Aorta (tissue), 5 donors: Measurements from ENCODE around the gene C3orf22. TPM values are rescaled to one million over a fixed set of nuclear protein-coding genes. Genes with fewer than 3 reads are reported as not detected.
"Not testable (repeated sequence)": the region's sequence is repeated elsewhere in the genome, so short reads cannot be mapped to it uniquely, and the experiment has no call there.

Experiments used
- ATAC-seq: fragments of 200-7000 bp; cut with Tn5 transposase; one replicate; pipeline ENCODE4 v1.9.1; 2022; ENCODE audit warnings: moderate library complexity; ENCODE audit not compliant: low FRiP score
- DNase-seq, 2 donors: peaks; one replicate each; pipeline ENCODE4 v3.0.0-alpha.2; 2020
- H3K27ac ChIP-seq, 2 donors: one replicate each; pipeline ENCODE4 v1.5.1; 2013; ENCODE audit warnings: low read length in 2 of 2, mild to moderate bottlenecking in 2 of 2, moderate library complexity in 2 of 2, control low read depth in 1 of 2, inconsistent platforms in 1 of 2, low read depth in 1 of 2
- H3K27me3 ChIP-seq, 2 donors: one replicate each; pipeline ENCODE4 v1.6.1; 2013; ENCODE audit warnings: control low read depth in 1 of 2, low read length in 1 of 2, mild to moderate bottlenecking in 1 of 2, moderate library complexity in 1 of 2; ENCODE audit not compliant: insufficient read depth in 2 of 2, control insufficient read depth in 1 of 2
- H3K36me3 ChIP-seq, 2 donors: one replicate each; pipeline ENCODE4 v1.6.1; 2013; ENCODE audit warnings: control low read depth in 1 of 2, low read length in 1 of 2, mild to moderate bottlenecking in 1 of 2; ENCODE audit not compliant: insufficient read depth in 2 of 2, control insufficient read depth in 1 of 2
- H3K4me1 ChIP-seq, 2 donors: one replicate each; pipeline ENCODE4 v1.6.1; 2013; ENCODE audit warnings: low read length in 2 of 2, control low read depth in 1 of 2, mild to moderate bottlenecking in 1 of 2, moderate library complexity in 1 of 2; ENCODE audit not compliant: insufficient read depth in 2 of 2, control insufficient read depth in 1 of 2
- H3K4me3 ChIP-seq, 2 donors: one replicate each; pipeline ENCODE4 v1.5.1; 2013; ENCODE audit warnings: low read length in 2 of 2, control low read depth in 1 of 2, mild to moderate bottlenecking in 1 of 2
- H3K9me3 ChIP-seq: one replicate; pipeline ENCODE4 v1.6.1; 2013; ENCODE audit warnings: mild to moderate bottlenecking, low read length; ENCODE audit not compliant: control insufficient read depth
- WGBS, 2 donors: extraction: QIAGEN DNeasy Blood & Tissue Kit; methylation state at CpG; one replicate each; pipeline ENCODE4 v1.1.7; 2013; 5-methylcytosine and 5-hydroxymethylcytosine counted together
- intact Hi-C, 2 donors: fragments of 100-400 bp; cut with DNase I; formaldehyde crosslinking; loops; one replicate each; pipeline versions ENCODE4 v1.14.2 to v1.15.0; 2022
- polyA plus RNA-seq, 2 donors: library from polyadenylated mRNA; stranded (reverse); fragments of 200-250 nt; gene quantifications; one replicate each; pipeline ENCODE4 v1.2.3, GENCODE V29; 2013
- total RNA-seq, 2 donors: library from RNA; stranded (reverse); fragmentation: NEBNext Ultra II Directional; extraction: Animal tissue kit (Norgen Biotek cat#: 25700); gene quantifications; one replicate each; pipeline ENCODE4 v1.2.1, GENCODE V29; 2021
- donor health status: healthy with polysubstance abuse.
- donor health status: Bipolar disorder and iron deficiency.
- donor health status: DM: no; HTN: no; CAD: no.
- donor health status: DM: no; HTN: no; CAD: no.
- donor health status: DM: yes; HTN: yes; CAD: no.

Gene C3orf22
- total and polyA plus RNA-seq, 4 donors, result not detected

DNA sequence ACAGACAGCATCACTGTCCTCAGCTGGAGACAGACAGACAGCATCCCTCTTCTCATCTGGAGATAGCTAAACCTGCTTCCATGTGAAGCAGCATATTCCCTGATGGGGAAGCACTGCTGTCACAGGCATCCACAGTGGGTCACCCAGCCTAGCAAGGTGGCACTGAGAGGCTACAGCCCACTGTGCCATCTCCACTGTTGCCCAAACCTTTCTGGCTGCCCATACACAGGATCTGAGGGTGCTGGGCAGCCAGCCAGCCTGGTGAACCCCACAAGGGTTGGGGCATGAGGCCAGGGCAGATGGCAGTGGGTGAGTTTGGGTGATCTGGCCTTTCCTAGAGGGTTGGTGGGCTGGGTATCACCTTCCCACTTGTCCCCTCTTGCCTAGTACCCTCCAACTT lies 23.1 kb downstream of the C3orf22 start:
- H3K36me3 ChIP-seq, result no peaks in the 10 kb centered on the region
- ATAC-seq, result no peak
- H3K4me3 ChIP-seq, result no peak overlapping the region
- no peaks in the 10 kb centered on the region for H3K4me1 ChIP-seq
- no peaks in the 10 kb centered on the region for H3K9me3 ChIP-seq
- intact Hi-C loops, result no loop called here
- no peak overlapping the region for H3K27ac ChIP-seq
- peak; percentile 17 to 47 for DNase-seq
- H3K27me3 ChIP-seq, result no peaks in the 10 kb centered on the region

DNA sequence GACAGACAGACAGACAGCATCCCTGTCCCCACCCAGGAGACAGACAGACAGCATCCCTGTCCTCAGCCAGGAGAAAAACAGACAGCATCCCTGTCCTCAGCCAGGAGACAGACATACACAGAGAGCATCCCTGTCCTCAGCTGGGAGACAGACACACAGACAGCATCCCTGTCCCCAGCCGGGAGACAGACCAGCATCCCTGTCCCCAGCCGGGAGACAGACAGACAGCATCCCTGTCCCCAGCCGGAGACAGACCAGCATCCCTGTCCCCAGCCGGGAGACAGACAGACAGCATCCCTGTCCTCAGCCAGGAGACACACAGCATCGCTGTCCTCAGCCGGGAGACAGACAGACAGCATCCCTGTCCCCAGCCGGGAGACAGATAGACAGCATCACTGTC lies 24.0 kb downstream of the C3orf22 start:
- H3K4me1 ChIP-seq, H3K36me3 ChIP-seq, ATAC-seq, H3K27ac ChIP-seq, H3K9me3 ChIP-seq, intact Hi-C loops, H3K27me3 ChIP-seq, H3K4me3 ChIP-seq: not testable (repeated sequence)
- DNase-seq, result peak in 1 of 2 donors; percentile 3
- 88 to 92% methylated on average over 7 of the region's 7 CpGs for WGBS, 2 donors

DNA sequence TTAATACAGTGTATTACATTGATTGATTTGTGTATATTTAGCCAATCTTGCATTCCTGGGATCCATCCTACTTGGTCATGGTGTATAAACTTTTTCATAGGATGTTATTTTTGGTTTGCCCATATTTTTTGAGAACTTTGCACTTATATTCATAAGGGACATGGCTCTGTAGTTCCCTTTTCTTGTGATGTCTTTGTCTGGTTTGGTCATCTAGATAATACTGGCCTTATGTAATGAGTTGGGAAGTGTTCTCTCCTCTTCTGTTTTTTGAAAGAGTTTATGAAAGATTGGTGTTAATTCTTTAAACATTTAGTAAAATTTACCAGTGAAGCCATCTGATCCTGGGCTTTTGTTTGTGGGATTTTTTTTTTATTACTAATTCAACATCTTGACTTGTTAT lies 25.2 kb downstream of the C3orf22 start:
- Histone ChIP-seq H3K4me3 (no peak overlapping the region), H3K36me3 (no peaks in the 10 kb centered on the region), H3K4me1 (no peaks in the 10 kb centered on the region), H3K27ac (no peak overlapping the region), H3K27me3 (no peaks in the 10 kb centered on the region), H3K9me3 (no peaks in the 10 kb centered on the region)
- intact Hi-C loops, result no loop called here
- ATAC-seq (no peak), DNase-seq (no peak)

DNA sequence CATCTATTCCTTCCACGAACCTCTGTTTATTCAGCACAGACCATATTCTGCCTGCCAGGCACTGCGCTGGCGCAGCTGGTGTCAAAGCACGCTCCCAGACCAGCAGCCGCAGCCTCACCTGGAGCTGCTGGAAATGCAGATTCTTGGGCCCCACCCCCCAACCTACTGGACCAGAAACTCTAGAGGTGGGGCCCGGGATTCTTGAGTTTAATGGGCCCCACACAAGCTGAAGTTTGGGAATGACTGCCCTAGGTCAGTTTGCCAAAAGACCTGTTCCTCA lies 27.7 kb downstream of the C3orf22 start:
- H3K27ac ChIP-seq, result no peak overlapping the region
- DNase-seq, result peak in 1 of 2 donors; percentile 67
- H3K4me1 ChIP-seq, result no peaks in the 10 kb centered on the region
- no peaks in the 10 kb centered on the region for H3K36me3 ChIP-seq
- no peaks in the 10 kb centered on the region for H3K27me3 ChIP-seq
- WGBS, 2 donors, result 89 to 94% methylated on average over 6 of the region's 6 CpGs
- H3K9me3 ChIP-seq, result no peaks in the 10 kb centered on the region
- intact Hi-C loops, result no loop called here
- no peak overlapping the region for H3K4me3 ChIP-seq
- ATAC-seq, result no peak

DNA sequence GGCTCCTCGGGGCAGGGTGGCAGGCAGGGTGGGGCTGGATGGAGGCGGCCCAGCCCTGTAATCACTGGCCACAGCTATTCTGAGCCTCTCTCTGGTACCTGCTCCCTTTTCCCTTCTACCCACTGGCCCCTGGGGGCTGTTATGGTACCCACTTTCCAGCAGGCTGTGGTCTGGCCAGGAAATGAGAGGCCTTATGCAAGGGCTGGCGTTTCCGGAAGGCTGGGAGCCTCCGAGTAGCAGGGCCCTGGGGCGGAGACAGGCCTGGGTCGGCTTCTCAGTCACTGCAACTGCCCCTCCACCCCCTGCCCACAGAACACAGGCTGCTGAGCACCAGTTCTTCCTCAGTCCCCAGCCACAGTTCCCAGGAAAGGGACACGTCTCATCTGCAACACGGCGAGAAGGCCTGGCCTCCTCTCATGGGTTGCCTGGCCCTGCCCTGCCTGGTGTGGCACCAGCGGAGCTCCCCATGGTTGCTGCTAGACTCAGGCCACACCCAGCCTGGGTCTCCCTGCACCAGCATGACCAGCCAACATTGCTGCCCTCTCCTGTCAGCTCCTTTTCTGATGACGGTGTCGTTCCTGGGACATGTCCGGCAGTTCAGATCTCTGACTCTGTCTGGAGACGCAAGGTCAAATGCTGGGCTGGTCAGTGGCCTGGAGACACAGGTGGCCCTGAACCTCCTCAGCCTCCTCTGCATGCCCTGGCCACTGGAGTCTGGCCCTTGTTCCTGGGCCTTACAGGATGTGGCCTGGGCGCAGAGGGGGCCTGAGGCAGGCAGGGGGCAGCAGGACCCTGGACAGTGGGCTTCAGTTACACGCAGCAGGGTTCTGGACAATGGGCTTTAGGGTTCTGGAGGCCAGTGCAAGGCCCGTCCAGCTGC lies 28.3 kb downstream of the C3orf22 start:
- Histone ChIP-seq H3K36me3 (no peaks in the 10 kb centered on the region), H3K27ac (no peak overlapping the region), H3K4me3 (no peak overlapping the region), H3K9me3 (no peaks in the 10 kb centered on the region), H3K4me1 (no peaks in the 10 kb centered on the region), H3K27me3 (no peaks in the 10 kb centered on the region)
- WGBS, 2 donors, result 86 to 90% methylated on average over 18 of the region's 18 CpGs
- DNase-seq (peak; percentile 74 to 75), ATAC-seq (peak; percentile 67)
- intact Hi-C loops, result no loop called here

DNA sequence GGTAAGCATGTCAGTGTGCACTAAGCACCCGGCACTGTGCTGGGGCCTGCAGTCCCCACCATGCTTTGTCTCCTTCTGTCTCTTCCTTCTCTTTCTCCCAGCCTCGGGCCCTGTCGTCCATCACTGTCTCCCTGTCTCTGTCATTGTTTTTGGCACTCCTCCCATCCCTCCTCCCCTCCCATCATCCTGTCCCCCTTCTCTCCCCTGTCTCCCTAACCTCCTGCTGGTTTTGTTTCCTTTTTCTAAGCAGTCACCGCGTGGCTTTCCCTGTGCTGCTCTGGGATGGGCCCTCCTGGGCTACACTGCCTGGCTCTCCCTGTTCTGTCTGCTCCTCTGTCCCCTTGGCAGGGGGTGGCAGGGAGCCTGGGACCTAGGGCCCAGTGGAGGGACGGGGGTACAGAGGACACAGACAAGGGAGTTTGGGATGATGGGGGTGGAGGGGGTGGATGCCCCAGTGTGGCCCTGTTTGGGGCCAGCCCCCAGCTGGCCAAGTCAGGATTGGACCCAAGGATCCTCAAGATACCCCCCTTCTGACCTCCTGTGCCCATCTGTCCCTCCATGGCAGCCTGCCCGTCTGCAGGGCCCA lies 29.1 kb downstream of the C3orf22 start:
- peak; percentile 17 for ATAC-seq
- intact Hi-C loops, result loop anchor here in 1 of 2 donors (10.0 kb wide), 1 partner anchor 1015 kb away; no protein-coding TSS in a partner anchor
- no peaks in the 10 kb centered on the region for H3K36me3 ChIP-seq

DNA sequence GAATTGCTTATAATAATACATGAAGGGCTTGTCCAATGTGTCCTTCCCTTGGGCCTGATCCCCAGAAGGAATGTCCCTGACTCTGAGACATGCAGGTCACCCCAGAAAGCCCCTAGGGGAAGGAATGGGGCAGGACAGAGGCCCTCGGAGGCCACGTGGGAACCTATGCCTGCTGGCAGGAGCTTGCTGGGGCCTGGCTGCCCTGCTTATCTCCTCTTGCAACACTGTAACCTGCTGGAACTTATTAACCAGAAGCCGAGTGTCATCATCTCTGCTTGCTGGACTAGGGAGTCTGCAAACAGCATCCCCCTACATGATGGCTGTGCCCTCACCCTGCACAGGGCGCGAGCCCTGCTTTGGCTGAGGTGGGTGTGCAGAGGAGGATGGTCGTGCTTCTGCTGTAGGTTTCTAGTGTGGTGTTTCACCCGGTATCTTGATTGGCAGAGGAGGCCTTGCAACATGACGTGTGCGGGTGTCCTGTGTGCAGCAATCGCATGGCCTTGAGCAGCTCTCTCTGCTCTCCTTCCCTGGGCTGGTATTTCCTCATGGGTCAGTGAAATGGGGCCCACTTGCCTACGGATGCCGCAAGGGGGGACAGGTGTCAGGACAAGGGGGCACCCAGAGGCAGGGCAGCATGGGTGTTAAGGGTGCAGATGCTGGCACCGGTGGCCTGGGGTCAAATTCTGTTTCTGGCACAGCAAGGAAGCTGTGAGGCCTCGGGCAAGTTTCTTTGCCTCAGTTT lies 29.8 kb downstream of the C3orf22 start:
- H3K27me3 ChIP-seq, result no peaks in the 10 kb centered on the region
- WGBS, 2 donors, result 86 to 88% methylated on average over 14 of the region's 14 CpGs
- no peak overlapping the region for H3K27ac ChIP-seq
- H3K4me3 ChIP-seq, result no peak overlapping the region
- DNase-seq (peak; percentile 26 to 57), ATAC-seq (no peak)
- intact Hi-C loops, result loop anchor here in 1 of 2 donors (10.0 kb wide), 1 partner anchor 1016 kb away; no protein-coding TSS in a partner anchor
- no peaks in the 10 kb centered on the region for H3K36me3 ChIP-seq
- no peaks in the 10 kb centered on the region for H3K4me1 ChIP-seq
- no peaks in the 10 kb centered on the region for H3K9me3 ChIP-seq

More for the DNA sequence above, 29.1 kb downstream of the C3orf22 start:
- Histone ChIP-seq H3K9me3 (no peaks in the 10 kb centered on the region), H3K27ac (no peak overlapping the region), H3K27me3 (no peaks in the 10 kb centered on the region), H3K4me1 (no peaks in the 10 kb centered on the region), H3K4me3 (no peak overlapping the region)
- 80 to 82% methylated on average over 7 of the region's 7 CpGs for WGBS, 2 donors
- DNase-seq, result peak; percentile 37 to 49

DNA sequence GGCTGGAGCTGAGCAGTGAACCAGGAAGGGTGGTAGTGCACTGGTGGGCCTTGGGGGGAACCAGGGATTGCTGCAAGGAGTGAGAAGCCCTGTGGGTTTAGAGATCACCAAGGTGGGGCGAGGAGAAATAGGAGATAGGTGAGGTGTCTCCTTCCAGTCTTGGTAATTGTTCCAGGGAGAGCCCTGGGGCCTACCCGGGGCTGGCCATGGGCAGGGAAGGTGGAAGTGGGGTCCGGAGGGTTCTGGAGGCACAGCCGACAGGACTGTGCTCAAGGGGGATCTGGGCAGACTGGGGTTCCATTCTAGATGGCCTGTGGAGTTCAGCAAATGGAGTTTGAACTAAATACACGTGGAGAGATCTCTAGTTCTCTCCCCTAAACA lies 30.3 kb downstream of the C3orf22 start:
- H3K4me1 ChIP-seq, result no peaks in the 10 kb centered on the region
- H3K4me3 ChIP-seq, result no peak overlapping the region
- no peak overlapping the region for H3K27ac ChIP-seq
- WGBS, 2 donors, result 87 to 93% methylated on average over 5 of the region's 5 CpGs
- H3K27me3 ChIP-seq, result no peaks in the 10 kb centered on the region
- DNase-seq, result peak; percentile 38 to 40
- intact Hi-C loops, result loop anchor here in 1 of 2 donors (10.0 kb wide), 1 partner anchor 1016 kb away; no protein-coding TSS in a partner anchor
- H3K36me3 ChIP-seq, result no peaks in the 10 kb centered on the region
- no peak for ATAC-seq
- no peaks in the 10 kb centered on the region for H3K9me3 ChIP-seq
